A549 (cell line): Measurements from ENCODE around the gene CEP164. TPM values are rescaled to one million over a fixed set of nuclear protein-coding genes. Genes with fewer than 3 reads are reported as not detected.

Source experiments
- ATAC-seq, 2 experiments: fragments of 200-7000 bp in 1 of 2; fragments of >200 bp in 1 of 2; cut with Nextera tagmentation in 1 of 2; cut with Tn5 transposase in 1 of 2; 3 replicates each; pipeline versions ENCODE4 v1.8.0 to v1.9.1; 2018 to 2020; ENCODE audit warnings: mild to moderate bottlenecking in 1 of 2, moderate library complexity in 1 of 2
- CTCF ChIA-PET: fragments of 300-600 bp; sonication (Branson Sonifier 250); formaldehyde crosslinking; extraction: SDS; loops from one replicate; lab custom pipeline; 2021; ENCODE audit warnings: antibody characterized with exemption, inconsistent platforms; lab: Yijun Ruan, JAX
- POLR2A ChIA-PET: fragments of 350-600 bp; formaldehyde crosslinking; extraction: SDS; loops from one replicate; lab custom pipeline; 2021; ENCODE audit warnings: antibody characterized with exemption, inconsistent platforms; lab: Yijun Ruan, JAX
- DNase-seq, 2 experiments: peaks; one replicate each; pipeline versions ENCODE4 v3.0.0 to v3.0.0-alpha.2; 2011 to 2016; ENCODE audit warnings: low read depth in 1 of 2, low spot score in 1 of 2
- FAIRE-seq: peaks from 2 replicates; lab custom pipeline; 2011; peaks lifted over from hg19 to GRCh38; lab: Jason Lieb, UNC
- H3K27ac ChIP-seq, 2 experiments: fragments of >200 bp; sonication (Bioruptor Twin); formaldehyde crosslinking; 3 replicates each; pipeline ENCODE4 v1.5.1; 2016 to 2017
- H3K4me1 ChIP-seq: fragments of >200 bp; sonication (Bioruptor Twin); formaldehyde crosslinking; 3 replicates; pipeline ENCODE4 v1.6.1; 2016
- H3K4me2 ChIP-seq: fragments of >200 bp; sonication (Bioruptor Twin); formaldehyde crosslinking; 3 replicates; pipeline ENCODE4 v1.6.1; 2016
- H3K4me3 ChIP-seq: fragments of >200 bp; sonication (Bioruptor Twin); formaldehyde crosslinking; 3 replicates; pipeline ENCODE4 v1.5.1; 2016
- H3K9me3 ChIP-seq: fragments of >200 bp; sonication (Bioruptor Twin); formaldehyde crosslinking; 3 replicates; pipeline ENCODE4 v1.6.1; 2016
- CEBPB ChIP-seq, 2 experiments: fragments of >200 bp in 1 of 2; sonication (Bioruptor Twin) in 1 of 2; formaldehyde crosslinking in 1 of 2; IDR thresholded peaks; 2 replicates each; pipeline ENCODE4 v1.6.1; 2012 to 2016
- E2F6 ChIP-seq: IDR thresholded peaks from 2 replicates; pipeline ENCODE4 v1.6.1; 2012; ENCODE audit warnings: low read depth, borderline replicate concordance
- EHMT2 ChIP-seq: fragments of 200-600 bp; sonication (generic); IDR thresholded peaks from 2 replicates; pipeline ENCODE4 v1.6.1; 2016; ENCODE audit warnings: antibody characterized with exemption, low read depth, mild to moderate bottlenecking, moderate library complexity
- ELK1 ChIP-seq: fragments of 150-350 bp; IDR thresholded peaks from 2 replicates; pipeline ENCODE4 v1.6.1; 2014; ENCODE audit warnings: low read depth, mild to moderate bottlenecking, low read length
- GATA3 ChIP-seq: IDR thresholded peaks from 2 replicates; pipeline ENCODE4 v1.6.1; 2012; ENCODE audit warnings: borderline replicate concordance
- HES2 ChIP-seq: fragments of >200 bp; sonication (Bioruptor Twin); formaldehyde crosslinking; IDR thresholded peaks from 2 replicates; pipeline ENCODE4 v1.6.1; 2016
- HMGXB4 ChIP-seq: fragments of 250-450 bp; sonication (Bioruptor Pico); IDR thresholded peaks from 2 replicates; pipeline ENCODE4 v1.5.0; 2021; ENCODE audit warnings: mild to moderate bottlenecking, moderate library complexity, borderline replicate concordance
- MAFK ChIP-seq: fragments of 450-650 bp; IDR thresholded peaks from 2 replicates; pipeline ENCODE4 v1.6.1; 2014; ENCODE audit not compliant: partially characterized antibody
- MAZ ChIP-seq: fragments of 150-350 bp; IDR thresholded peaks from 2 replicates; pipeline ENCODE4 v1.6.1; 2014; ENCODE audit warnings: antibody characterized with exemption, low read depth, low read length, borderline replicate concordance
- NR3C1 ChIP-seq: fragments of >200 bp; sonication (Bioruptor Twin); formaldehyde crosslinking; IDR thresholded peaks from 3 replicates; pipeline ENCODE4 v1.6.1; 2017
- RFX5 ChIP-seq: fragments of 450-650 bp; IDR thresholded peaks from 2 replicates; pipeline ENCODE4 v1.7.1; 2014; ENCODE audit warnings: antibody characterized with exemption, mild to moderate bottlenecking, moderate library complexity
- USF2 ChIP-seq: fragments of 450-650 bp; IDR thresholded peaks from 2 replicates; pipeline ENCODE4 v1.6.1; 2014; ENCODE audit warnings: antibody characterized with exemption
- ZC3H11A ChIP-seq: fragments of 450-650 bp; IDR thresholded peaks from 2 replicates; pipeline ENCODE4 v1.6.1; 2014; ENCODE audit warnings: antibody characterized with exemption, mild to moderate bottlenecking
- ZFP36 ChIP-seq: fragments of 450-650 bp; IDR thresholded peaks from 2 replicates; pipeline ENCODE4 v1.6.1; 2014; ENCODE audit warnings: borderline replicate concordance; ENCODE audit not compliant: partially characterized antibody
- ZSCAN20 ChIP-seq: fragments of 250-450 bp; sonication (Bioruptor Pico); IDR thresholded peaks from 2 replicates; pipeline ENCODE4 v1.8.0; 2022; ENCODE audit warnings: mild to moderate bottlenecking, moderate library complexity
- WGBS: methylation state at CpG from one replicate; pipeline ENCODE4 v1.1.6; 2017; ENCODE audit errors: missing lambda C conversion rate; 5-methylcytosine and 5-hydroxymethylcytosine counted together
- polyA plus RNA-seq, 4 experiments: library from polyadenylated mRNA; depleted of rRNA in 3 of 4; stranded (reverse); fragments of >200 nt; fragmentation: RNase III in 1 of 4; extraction: RNeasy Plus Mini Kit Qiagen cat#74134 plus additional on column Dnase treatment in 1 of 4; gene quantifications; 2 replicates in 3 of 4; 3 replicates in 1 of 4; pipeline ENCODE4 v1.2.3, GENCODE V29; 2011 to 2017

Gene CEP164
- polyA plus RNA-seq, 2 of the 4 experiments (the other 2 are of a cell fraction), result 17.4 to 19.6 TPM

GRCh38 chr11:117440258-117440657 lies 112.6 kb downstream of the CEP164 start:
- CTCF ChIA-PET, result interaction anchor here (1.2 to 1.5 kb wide), 3 partner anchors 14 to 507 kb away, joined by 3 read pairs; no protein-coding TSS in a partner anchor
- H3K27ac ChIP-seq, result no peak overlapping the region
- ATAC-seq (no peak), DNase-seq (no peak)
- POLR2A ChIA-PET, result no interaction called here
- H3K4me1 ChIP-seq, result no peaks in the 10 kb centered on the region
- no peak overlapping the region for H3K4me2 ChIP-seq
- WGBS, result 72% methylated on average over 8 of the region's 8 CpGs
- no peaks in the 10 kb centered on the region for H3K9me3 ChIP-seq
- H3K4me3 ChIP-seq, result no peak overlapping the region
- TF ChIP-seq USF2 (no peak), ZFP36 (no peak), ELK1 (no peak), CEBPB (IDR thresholded peaks at IDR 0.05) (no peak), E2F6 (no peak), HES2 (no peak), MAZ (no peak), EHMT2 (no peak), ZSCAN20 (CRISPR knock-in tag) (no peak)
- TF ChIP-seq, all 56 proteins: peak for 0
- FAIRE-seq, result no peak

- 78% methylated on average over 8 of the region's 14 CpGs for WGBS
- ATAC-seq (no peak), DNase-seq (no peak), FAIRE-seq (no peak)
- CTCF ChIA-PET, result interaction anchor here (0.6 to 1.5 kb wide), 5 partner anchors 10 to 505 kb away, joined by 3 read pairs; no protein-coding TSS in a partner anchor
- POLR2A ChIA-PET, result interaction anchor here (0.7 kb wide), 1 partner anchor 95 kb away, joined by 5 read pairs; no protein-coding TSS in a partner anchor
- no peak overlapping the region for H3K27ac ChIP-seq
- no peaks in the 10 kb centered on the region for H3K9me3 ChIP-seq
- TF ChIP-seq ZFP36 (no peak), MAFK (no peak), GATA3 (no peak), ELK1 (no peak), ZC3H11A (no peak), CEBPB (IDR thresholded peaks at IDR 0.05) (no peak), NR3C1 (no peak), RFX5 (no peak), HMGXB4 (CRISPR knock-in tag) (no peak), HES2 (no peak)
- H3K4me3 ChIP-seq, result no peak overlapping the region
- no peak overlapping the region for H3K4me2 ChIP-seq
- no peaks in the 10 kb centered on the region for H3K4me1 ChIP-seq
Observed at GRCh38 chr11:117441146-117441975, 113.7 kb downstream of the CEP164 start.
